HG02943 (cell line): ENCODE results near the gene SH3GL1.

Experiments used
- ATAC-seq: cut with Tn5 transposase; IDR thresholded peaks from one replicate; pipeline ENCODE4 v1.9.1; 2021; ENCODE audit warnings: mild to moderate bottlenecking, low read depth, moderate library complexity; ENCODE audit not compliant: unreplicated experiment

Gene SH3GL1

GRCh38 chr19:4432918-4433506 is 32.7 kb upstream of the SH3GL1 start:
- no peak for ATAC-seq

- no peak for ATAC-seq
Measured at GRCh38 chr19:4431808-4432674, 31.7 kb upstream of the SH3GL1 start.

DNA sequence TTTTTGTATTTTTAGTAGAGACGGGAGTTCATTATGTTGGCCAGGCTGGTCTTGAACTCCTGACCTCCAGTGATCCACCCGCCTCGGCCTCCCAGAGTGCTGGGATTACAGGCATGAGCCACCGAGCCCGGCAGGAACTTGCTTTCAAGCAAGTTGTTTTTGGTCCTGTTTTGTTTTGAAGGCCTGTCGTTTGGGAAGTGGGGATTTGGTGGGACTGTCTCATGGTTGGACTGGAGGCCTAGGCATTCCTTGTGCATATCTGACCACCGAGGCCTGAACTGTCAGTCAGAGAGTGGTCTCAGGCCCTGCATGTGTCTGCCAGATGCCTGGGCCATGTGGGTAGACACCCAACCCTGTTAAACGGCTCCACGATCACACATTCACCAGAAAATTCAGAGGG is 30.9 kb upstream of the SH3GL1 start:
- ATAC-seq: no peak

GRCh38 chr19:4430760-4431159 is 30.4 kb upstream of the SH3GL1 start:
- no peak for ATAC-seq

- no peak for ATAC-seq
Measured at GRCh38 chr19:4429771-4430171, 29.4 kb upstream of the SH3GL1 start.

- ATAC-seq: no peak
Measured at GRCh38 chr19:4429256-4429655, 28.9 kb upstream of the SH3GL1 start.

DNA sequence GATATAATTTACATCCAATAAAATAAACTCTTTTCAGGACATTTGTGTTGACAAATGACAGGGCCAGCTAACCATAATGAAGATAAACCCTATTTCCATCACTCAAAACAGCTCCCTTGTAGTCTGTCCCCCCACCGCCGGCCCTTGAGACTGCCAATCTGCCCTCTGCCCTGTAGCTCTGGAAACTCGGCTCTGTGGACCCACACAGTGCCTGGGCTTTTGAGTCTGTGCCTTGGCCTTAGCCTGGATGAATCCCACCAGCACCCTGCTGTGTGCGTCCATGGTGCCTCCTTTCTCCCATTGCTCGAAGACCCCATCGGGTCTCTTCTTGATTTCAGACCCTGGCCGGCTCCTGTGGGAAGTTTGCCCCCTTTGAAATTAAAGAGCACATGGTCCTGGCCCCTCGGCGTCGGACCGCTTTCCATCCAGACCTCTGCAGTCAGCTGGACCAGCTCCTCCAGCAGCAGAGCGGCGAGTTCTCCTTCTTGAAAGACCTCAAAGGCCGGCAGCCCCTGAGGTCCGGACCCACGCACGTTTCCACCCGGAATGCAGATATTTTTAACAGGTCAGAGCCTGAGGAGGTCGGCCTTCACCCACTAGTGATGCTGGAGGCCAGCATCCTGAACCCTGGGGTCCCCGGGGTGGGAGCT is 28.1 kb upstream of the SH3GL1 start:
- ATAC-seq: no peak

GRCh38 chr19:4425537-4425936 is 25.2 kb upstream of the SH3GL1 start:
- ATAC-seq: no peak

DNA sequence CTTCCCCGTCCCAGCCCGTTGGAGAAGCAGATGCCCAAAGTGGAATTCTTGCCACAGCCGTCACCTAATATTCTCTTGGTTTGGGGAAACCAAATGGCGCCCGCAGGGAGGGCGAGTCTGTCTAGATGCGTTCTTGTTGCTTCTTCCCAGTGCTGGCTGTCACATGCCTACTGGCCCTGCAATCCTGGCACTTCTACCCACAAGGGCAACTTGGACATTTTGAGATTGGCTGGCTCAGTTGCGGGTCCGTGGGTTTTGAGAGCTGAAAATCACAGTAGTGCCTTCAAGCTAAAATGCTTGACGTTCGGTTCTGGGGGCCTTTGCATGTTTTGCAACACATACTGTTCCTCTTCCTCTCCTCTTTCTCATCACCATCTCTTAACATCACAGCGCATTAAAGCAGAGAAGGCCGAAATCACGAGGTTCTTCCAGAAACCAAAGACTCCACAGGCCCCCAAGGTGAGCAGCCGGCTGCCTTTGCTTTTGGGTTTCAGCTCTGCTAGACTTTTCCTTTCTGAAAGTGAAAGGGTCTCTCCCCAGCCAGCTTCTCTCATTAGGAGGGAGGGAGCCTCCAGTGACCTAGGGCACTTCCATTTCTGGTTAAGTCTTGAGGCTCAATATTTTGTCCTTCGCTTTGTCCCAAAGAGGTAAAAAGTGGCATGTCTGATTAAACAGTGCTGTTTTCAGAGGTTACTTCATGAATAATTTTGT is 23.2 kb upstream of the SH3GL1 start:
- no peak for ATAC-seq

GRCh38 chr19:4416268-4416667 is 15.9 kb upstream of the SH3GL1 start:
- no peak for ATAC-seq

DNA sequence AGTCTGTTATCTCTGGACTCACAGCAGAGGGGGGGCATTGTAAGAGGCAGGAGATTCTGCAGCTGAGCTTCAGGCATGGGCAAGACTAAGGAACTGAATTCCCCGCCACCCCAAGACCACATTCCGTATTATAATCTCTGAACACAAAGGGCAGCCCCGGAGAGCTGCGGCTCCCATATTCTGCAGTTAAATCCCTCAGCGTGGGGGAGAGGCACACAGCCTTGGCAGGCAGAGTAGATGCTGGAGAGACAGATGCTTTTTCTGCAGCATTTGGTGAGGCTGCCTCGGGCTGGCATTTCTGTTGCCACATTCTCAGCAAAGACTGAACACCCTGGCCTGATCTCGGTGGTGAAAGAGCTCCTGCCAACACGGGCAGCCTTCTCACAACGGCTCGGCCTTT is 15.0 kb upstream of the SH3GL1 start:
- ATAC-seq: no peak

- no peak for ATAC-seq
Measured at GRCh38 chr19:4414800-4415321, 14.5 kb upstream of the SH3GL1 start.

GRCh38 chr19:4414144-4414799 is 13.9 kb upstream of the SH3GL1 start:
- no peak for ATAC-seq

GRCh38 chr19:4413588-4413987 is 13.2 kb upstream of the SH3GL1 start:
- ATAC-seq: no peak

GRCh38 chr19:4409123-4409933 is 9.0 kb upstream of the SH3GL1 start:
- ATAC-seq: no peak

GRCh38 chr19:4406626-4407025 is 6.3 kb upstream of the SH3GL1 start:
- no peak for ATAC-seq

GRCh38 chr19:4405977-4406376 is 5.6 kb upstream of the SH3GL1 start:
- no peak for ATAC-seq

DNA sequence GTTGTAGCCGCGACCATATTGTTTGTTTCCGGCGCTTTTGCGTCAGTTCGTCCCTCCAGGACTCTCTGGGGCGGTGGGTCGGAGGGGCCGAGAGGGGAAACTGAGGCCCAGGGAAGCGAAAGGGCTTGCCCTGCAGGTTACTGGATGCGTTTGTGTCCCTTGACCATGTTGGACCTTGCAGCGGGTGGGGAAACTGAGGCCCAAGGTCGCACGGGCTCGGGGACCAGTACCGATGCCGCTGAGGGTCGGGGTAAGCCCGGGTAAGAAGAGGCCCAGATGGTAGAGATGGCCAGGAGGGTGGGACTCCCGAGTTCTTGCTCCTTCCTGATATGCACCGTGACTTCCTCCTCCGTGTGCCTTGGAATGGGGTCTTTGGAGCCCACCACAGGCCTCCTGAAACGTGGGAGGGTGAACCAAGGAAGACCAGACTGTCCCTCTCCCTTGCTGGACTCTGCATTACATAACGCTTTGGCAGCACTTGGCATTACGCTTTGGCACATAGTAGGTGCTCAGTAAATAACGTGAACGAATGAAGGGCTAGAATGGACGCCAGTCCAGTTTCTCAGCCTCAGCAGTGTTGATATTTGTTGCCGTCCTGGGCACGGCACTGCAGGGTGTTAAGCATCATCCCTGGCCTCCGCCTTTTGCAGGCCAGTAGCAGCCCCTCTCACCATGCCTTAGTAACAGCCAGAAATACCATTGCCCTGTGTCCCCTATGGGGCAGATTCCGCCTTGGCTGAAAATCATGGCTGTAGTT is 2.8 kb upstream of the SH3GL1 start:
- ATAC-seq: no peak
